Neutrophil (primary cell): Measurements from ENCODE around the gene ARHGEF7.

Experiments
- H3K27ac ChIP-seq: fragments of 200-600 bp; sonication (generic); 2 replicates; pipeline ENCODE4 v1.5.1; 2016; ENCODE audit warnings: mild to moderate bottlenecking, moderate library complexity
- H3K27me3 ChIP-seq: fragments of 200-600 bp; sonication (generic); 2 replicates; pipeline ENCODE4 v1.6.0; 2016; ENCODE audit warnings: mild to moderate bottlenecking
- H3K36me3 ChIP-seq: fragments of 200-600 bp; sonication (generic); 2 replicates; pipeline ENCODE4 v1.5.1; 2017
- H3K4me1 ChIP-seq, 2 experiments: fragments of 200-600 bp in 1 of 2; sonication (generic) in 1 of 2; 1 replicate in 1 of 2; 2 replicates in 1 of 2; pipeline versions ENCODE4 v1.5.1 to v1.6.1; 2013 to 2016; ENCODE audit warnings: low read depth in 1 of 2, low read length in 1 of 2, mild to moderate bottlenecking in 1 of 2, moderate library complexity in 1 of 2; ENCODE audit not compliant: control insufficient read depth in 1 of 2, insufficient read depth in 1 of 2
- H3K4me3 ChIP-seq, 2 experiments: fragments of 200-600 bp in 1 of 2; sonication (generic) in 1 of 2; 1 replicate in 1 of 2; 2 replicates in 1 of 2; pipeline ENCODE4 v1.5.1; 2013 to 2016; ENCODE audit warnings: low read depth in 1 of 2, low read length in 1 of 2, mild to moderate bottlenecking in 1 of 2, moderate library complexity in 1 of 2
- H3K9me3 ChIP-seq: fragments of 200-600 bp; sonication (generic); 2 replicates; pipeline ENCODE4 v1.5.1; 2016
- TF ChIP-seq, protein P1 (sequence below): fragments of 200-600 bp; sonication (generic); IDR thresholded peaks from 2 replicates; pipeline ENCODE4 v1.5.1; 2016; ENCODE audit warnings: antibody characterized with exemption

ARHGEF7 gene

DNA sequence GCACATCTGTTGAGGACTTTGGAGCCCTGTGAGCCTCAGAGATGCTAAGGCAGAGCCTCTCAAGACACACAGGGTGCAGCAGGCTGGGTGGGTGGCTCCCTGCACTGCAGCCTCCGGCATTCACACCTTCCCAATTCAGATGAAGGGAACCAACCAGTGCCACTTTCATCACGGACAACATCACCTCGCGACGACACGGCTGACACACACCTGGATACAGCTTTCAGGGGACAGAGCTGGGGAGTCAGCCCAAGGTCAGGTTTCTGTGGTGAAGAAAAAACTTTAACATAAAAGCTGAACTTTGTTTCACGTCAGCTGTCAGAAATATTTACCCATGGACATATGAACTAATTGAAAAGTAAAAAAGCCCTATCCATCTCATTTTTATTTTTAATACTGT, 24.9 kb upstream of the ARHGEF7 start:
- Histone ChIP-seq H3K4me3 (no peak overlapping the region), H3K36me3 (no peaks in the 10 kb centered on the region), H3K4me1 (no peaks in the 10 kb centered on the region), H3K27me3 (peaks cover 32% of the 10 kb centered on the region), H3K27ac (no peak overlapping the region), H3K9me3 (no peaks in the 10 kb centered on the region)
- TF ChIP-seq, protein P1, sequence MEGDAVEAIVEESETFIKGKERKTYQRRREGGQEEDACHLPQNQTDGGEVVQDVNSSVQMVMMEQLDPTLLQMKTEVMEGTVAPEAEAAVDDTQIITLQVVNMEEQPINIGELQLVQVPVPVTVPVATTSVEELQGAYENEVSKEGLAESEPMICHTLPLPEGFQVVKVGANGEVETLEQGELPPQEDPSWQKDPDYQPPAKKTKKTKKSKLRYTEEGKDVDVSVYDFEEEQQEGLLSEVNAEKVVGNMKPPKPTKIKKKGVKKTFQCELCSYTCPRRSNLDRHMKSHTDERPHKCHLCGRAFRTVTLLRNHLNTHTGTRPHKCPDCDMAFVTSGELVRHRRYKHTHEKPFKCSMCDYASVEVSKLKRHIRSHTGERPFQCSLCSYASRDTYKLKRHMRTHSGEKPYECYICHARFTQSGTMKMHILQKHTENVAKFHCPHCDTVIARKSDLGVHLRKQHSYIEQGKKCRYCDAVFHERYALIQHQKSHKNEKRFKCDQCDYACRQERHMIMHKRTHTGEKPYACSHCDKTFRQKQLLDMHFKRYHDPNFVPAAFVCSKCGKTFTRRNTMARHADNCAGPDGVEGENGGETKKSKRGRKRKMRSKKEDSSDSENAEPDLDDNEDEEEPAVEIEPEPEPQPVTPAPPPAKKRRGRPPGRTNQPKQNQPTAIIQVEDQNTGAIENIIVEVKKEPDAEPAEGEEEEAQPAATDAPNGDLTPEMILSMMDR: no peak

DNA sequence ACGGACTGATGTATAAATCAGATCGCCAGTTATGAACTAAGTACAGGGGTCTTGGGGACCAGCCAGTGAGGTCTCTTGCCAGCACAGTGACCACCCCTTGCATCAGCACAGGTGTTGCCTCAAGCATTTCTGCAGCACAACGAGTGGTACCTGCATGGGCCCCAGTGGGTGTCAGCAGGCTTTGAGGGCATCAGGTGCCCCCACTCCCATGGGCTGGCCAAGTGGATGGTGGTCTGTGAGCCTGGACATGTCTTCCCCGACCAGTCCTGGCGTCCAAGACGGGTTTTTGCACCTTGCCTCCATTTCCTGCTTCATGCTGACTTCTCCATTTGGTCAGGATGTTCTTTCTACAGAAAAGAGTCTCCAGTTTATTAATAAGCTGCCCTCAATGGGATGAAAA, 22.4 kb upstream of the ARHGEF7 start:
- no peaks in the 10 kb centered on the region for H3K36me3 ChIP-seq
- H3K4me3 ChIP-seq: no peak overlapping the region
- H3K27ac ChIP-seq: no peak overlapping the region
- TF ChIP-seq, protein P1: no peak
- H3K9me3 ChIP-seq: no peaks in the 10 kb centered on the region
- no peaks in the 10 kb centered on the region for H3K4me1 ChIP-seq
- peaks cover 53% of the 10 kb centered on the region for H3K27me3 ChIP-seq

DNA sequence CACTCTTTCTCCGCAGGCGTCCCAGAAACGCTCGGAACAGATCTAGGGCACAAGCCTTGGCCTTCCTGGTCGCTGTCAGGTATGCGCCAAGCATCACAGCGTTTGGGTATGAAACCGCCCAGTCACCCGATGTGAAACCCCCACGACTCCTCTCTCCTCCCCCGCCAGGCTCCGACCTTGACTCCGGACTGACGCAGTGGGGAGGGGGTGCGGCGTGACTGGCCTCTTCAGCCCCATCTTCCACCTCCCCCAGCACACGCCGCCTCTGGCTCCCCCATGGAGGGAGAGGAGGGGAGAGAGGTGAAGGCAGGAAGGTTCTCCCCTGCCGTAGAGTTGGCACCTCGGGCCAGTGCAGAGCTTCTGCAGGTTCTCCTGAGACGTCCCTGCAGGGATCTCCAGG, 22.0 kb upstream of the ARHGEF7 start:
- Histone ChIP-seq H3K4me1 (no peaks in the 10 kb centered on the region), H3K9me3 (no peaks in the 10 kb centered on the region), H3K4me3 (no peak overlapping the region), H3K36me3 (no peaks in the 10 kb centered on the region), H3K27me3 (peaks cover 58% of the 10 kb centered on the region), H3K27ac (no peak overlapping the region)
- TF ChIP-seq, protein P1: no peak

DNA sequence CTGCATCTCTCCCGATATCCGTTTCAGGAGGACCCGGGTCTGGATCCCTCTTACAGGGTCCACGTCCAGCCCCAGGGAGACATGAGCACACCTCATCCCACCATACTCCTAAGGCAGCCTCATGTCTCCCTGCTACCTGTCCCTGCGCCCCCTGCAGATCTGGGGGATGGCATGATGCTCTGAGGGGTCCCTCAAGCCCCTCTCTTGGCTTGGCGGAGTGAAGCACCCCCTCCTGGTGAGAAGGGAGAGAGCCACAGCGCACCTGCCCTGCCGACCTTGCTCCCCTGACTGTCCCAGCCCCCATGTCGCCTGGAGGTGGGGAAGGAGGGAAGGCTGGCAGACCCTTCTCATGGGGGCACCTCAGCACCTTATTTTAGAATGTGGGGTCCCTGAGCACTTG, 21.5 kb upstream of the ARHGEF7 start:
- Histone ChIP-seq H3K36me3 (no peaks in the 10 kb centered on the region), H3K4me1 (no peaks in the 10 kb centered on the region), H3K4me3 (no peak overlapping the region), H3K9me3 (no peaks in the 10 kb centered on the region), H3K27ac (no peak overlapping the region), H3K27me3 (peaks cover 62% of the 10 kb centered on the region)
- TF ChIP-seq, protein P1: no peak

DNA sequence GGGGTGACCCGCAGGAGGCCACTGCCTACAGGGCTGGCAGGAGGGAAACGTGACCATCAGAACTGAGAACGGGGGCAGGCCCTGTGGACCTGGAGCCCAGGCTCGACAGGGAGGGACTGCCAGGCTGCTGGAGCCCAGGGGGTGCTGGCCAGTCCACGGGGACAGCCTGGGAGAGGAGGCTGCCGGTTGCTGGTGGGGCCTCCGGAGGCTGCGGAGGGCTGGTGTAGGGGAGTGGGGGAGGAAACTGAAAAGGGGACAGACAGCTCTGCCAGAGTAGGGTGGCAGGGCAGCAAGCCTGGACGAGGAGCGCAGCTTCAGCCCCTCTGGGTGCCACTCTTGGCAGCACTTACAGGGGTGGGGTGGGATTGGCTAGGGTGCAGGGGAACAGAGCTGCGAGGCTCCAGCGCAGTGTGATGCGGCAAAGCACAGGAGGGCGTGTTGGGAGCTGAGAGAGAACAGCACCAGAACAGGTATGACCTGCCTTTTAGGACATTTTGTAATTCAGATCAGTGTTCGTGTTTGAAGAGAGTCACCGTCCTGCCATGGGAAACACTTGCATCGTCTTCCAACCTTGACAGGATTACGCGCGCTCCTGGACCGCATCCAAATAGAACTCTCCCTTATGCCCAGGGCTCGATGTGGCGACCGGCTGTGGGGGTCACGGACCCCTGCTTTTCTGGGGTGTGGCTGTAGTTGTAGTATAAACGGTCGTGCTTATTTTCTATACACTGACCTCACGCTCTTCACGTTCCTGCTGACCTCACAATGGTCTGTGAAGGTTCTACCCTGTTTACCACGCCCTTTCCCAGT, 19.9 kb upstream of the ARHGEF7 start:
- H3K27ac ChIP-seq: no peak overlapping the region
- no peak overlapping the region for H3K4me3 ChIP-seq
- H3K36me3 ChIP-seq: no peaks in the 10 kb centered on the region
- TF ChIP-seq, protein P1: no peak
- no peaks in the 10 kb centered on the region for H3K9me3 ChIP-seq
- H3K27me3 ChIP-seq: peaks cover 60% of the 10 kb centered on the region
- H3K4me1 ChIP-seq: no peaks in the 10 kb centered on the region
